Activated T-cell treated with anti-CD3 and anti-CD28 coated beads for 1 hour (primary cell): ENCODE results near the gene SDCBP2.

Experiments used
- DNase-seq: peaks from one replicate; pipeline ENCODE4 v3.0.0-alpha.2; 2020; ENCODE audit warnings: low read depth

The SDCBP2 gene, protein sequence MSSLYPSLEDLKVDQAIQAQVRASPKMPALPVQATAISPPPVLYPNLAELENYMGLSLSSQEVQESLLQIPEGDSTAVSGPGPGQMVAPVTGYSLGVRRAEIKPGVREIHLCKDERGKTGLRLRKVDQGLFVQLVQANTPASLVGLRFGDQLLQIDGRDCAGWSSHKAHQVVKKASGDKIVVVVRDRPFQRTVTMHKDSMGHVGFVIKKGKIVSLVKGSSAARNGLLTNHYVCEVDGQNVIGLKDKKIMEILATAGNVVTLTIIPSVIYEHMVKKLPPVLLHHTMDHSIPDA

DNA sequence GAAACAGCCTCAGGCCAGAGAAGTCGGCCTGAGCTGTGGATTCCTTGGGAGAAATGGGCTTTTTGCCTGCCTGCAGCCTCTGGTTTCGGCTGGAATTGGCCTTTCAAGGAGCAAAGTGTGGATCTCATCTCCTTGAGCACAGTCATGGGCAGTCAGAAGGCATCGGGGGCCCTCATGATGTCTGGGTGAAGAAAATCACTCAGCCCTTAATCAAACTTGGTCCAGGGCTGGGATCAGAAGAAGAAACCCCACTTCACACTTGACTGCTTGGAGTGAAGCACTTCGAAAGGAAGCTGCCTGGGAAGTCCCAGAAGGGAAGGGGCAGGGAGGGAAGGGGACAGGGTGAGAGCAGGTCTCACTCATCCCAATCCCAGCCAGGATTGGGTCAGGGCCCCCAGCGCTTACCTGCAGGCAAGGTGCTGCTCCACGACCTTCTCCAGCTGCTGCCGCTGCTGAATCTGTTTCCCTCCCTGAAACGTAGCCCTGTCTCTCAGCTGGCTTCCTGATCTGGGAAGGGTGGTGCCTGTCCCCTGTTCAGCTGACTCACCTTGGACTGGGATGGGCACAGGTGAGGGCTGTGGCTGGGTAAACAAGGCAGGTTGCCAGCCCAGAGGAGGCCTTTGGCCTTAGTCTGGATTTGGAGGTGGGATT lies at the start of gene SDCBP2:
SDCBP2 (minus strand) TSS at position 460 of the 651 bp plus-strand sequence. CDS start 8,723 bp downstream, outside the sequence.
- DNase-seq = no peak

GRCh38 chr20:1378735-1379125 lies 49.8 kb upstream of the SDCBP2 start:
- DNase-seq = no peak

- no peak for DNase-seq
Observed at GRCh38 chr20:1377984-1378734, 49.2 kb upstream of the SDCBP2 start.

DNA sequence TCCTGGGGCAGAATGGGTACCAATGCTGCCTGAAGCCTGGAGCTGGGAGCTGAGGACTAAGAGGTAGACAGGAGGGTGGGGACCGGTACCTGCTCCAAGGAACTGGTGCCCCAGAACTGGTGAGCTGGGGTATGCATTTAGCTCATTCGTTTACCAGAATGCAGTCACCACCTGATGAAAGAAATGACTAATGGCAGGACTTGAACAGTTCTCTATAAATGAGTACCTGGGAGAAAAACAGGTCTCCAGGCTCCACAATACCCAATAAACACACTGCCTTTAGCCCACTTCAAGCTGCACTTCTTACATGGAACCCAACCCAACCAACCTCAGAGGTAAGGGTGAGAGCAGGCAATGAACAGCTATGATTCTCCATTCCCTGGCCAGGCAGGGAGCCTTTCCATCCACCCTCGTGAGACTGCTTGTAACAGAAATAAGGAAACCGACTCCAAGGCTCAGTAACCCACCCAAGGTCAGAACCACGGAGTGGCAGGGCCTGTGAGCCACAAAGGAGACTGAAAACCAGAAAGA lies 48.5 kb upstream of the SDCBP2 start:
- DNase-seq = no peak

DNA sequence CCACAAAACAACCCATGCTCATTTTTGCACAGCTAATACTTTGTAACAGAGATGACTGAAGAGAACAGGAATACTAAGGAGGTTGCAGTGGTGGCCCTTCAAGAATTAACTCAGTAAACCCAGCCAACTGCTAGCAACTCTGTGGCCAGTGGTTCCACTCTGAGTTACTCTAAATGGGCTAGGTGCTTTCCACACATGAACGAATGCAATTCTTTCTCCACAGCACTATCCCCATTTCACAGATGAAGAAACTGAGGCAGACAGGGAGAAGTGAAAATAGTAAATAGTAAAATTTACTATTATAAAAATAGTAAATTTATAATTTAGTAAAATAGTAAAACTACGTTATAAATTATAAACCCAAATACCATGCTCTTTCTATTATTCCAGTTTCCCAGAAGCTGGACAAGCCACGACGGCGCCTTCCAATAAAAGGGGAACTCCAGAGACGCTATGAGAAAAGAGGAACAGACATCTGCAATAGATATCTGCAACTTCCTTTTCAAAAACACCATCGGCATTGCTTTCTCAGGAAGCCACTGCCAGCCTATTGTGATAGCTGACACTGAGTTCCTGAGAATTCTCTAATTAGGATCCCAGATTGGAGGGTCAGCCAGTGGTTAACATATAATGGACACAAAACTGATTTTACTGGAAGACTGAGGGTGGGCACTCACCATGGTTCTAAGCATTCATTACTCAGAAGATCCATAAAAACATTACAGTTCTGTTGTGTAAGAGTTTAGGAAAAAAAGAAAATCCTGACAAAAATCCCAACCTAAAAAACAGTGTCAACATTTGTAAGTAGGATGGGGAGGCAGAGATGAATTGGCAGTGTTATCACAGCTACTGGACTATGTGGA lies 47.7 kb upstream of the SDCBP2 start:
- no peak for DNase-seq

DNA sequence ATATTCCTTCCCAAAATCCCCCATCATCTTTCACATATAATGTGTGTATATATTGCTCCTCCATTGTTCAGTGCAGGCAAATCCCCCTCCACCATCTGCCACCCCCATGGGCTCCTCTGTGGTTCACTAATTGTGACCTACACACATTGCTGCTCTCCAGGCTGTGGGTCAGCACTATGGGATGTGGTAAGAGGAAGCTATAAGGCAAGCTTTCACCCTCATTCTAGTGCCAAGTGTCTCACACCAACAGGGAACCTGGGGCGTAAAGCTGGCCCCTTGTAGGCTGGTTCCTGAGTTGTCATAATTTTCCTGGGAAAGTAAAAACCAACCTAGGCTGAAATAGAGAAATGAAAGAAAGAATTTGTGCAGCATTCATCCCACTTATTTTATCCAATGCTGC lies 47.1 kb upstream of the SDCBP2 start:
- no peak for DNase-seq

DNA sequence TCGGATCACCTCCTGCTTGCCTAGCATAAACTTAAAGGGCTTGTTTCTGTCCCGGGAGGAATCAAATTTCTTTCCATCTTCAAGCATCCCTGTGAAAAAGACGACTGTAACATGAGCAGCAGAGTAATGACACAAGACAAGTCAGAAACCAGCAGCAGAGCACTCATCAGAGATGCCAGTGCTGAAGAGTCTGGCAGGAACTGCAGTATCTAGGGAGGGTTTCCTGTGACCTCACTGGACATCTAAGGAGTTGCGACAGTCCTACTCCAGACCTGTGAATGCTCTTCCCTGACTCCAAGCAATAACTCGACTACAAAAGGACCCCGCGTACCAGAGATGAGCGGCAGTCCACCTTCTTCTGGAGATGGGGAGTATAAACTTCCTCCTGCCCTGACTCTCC lies 46.6 kb upstream of the SDCBP2 start:
- DNase-seq = no peak

DNA sequence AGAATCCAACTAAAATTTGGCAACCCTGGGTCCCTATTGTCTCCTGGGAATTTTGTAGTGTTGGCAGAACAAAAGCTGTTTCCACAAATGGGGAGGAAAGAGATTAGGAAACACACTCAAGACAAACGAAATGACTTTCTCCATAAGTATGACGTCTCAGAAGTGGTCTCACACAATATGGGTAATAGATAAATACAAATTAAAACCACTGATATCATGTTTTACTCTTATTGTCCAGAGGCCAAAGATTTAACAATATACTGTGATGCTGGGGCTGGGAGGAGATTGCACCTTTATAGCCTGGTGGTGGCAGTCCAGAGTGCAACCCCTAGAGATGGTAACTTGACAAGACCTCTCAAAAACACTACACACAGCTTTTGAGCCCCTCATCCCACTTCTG lies 45.3 kb upstream of the SDCBP2 start:
- DNase-seq = no peak

DNA sequence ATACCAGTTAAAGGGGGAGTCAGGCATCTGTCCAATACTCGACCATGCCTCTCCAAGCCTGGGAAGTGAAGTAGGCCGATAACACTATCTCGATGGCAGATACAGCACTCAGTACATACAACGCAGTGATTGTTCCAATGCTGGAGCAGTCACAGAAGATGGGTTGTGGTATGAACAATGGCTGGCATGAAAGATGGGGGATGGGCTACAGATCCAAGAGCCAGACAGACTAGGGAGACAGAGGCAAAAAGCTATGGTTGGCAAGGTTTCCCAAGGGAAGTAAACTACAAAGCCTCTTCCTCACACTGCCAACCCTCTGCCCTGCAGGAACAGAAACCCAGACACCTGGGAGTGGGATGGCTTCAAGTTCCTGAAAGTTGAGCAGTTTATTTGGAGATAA lies 44.7 kb upstream of the SDCBP2 start:
- no peak for DNase-seq

DNA sequence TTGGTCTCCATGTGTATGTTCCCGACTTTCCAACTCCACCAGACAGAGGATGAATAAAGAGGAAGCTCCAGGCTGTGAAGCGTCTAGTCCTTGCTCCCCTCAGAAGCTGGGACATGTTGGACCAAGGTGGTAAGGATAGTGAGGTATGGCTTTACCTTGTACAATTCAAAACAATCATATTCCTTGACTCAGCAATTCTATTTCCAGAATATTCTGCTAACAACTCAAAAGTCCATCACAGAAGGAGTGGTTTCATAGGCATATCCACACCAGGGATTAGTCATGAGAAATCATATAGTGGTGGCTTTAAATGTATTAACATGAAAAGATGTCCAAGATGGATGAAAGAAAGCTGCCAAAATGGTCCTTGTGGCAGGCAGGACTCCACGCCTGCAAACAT lies 44.1 kb upstream of the SDCBP2 start:
- DNase-seq = no peak

- DNase-seq = no peak
Observed at GRCh38 chr20:1371830-1372539, 43.0 kb upstream of the SDCBP2 start.

DNA sequence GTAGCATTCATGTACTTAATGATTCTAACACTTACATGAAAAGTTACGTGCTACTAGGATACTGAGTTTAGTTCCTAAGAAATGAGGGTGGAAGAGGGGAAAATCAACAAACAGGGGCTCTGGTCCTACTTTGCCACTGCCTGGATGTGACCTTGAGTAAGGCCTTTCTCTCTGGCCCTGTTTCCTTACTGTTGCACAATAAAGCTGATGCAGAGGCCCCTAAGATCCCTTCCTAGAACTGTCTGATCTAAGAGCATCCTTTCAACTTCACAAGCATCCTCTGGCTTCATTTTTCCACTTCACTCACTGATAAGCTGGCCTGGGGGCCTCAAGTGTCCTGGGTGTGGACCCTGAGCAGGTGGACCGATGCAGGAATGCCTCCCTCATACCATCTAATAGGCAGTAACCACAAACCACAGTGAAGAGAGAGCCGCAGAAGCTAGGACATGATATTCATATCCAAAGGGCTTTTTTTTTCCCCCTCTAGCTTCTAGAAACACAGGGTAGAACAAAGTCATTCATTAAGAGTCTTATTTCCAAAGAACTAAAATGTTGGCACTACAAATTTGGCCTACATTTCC lies 42.4 kb upstream of the SDCBP2 start:
- no peak for DNase-seq

- DNase-seq = no peak
Observed at GRCh38 chr20:1370548-1371110, 41.7 kb upstream of the SDCBP2 start.

DNA sequence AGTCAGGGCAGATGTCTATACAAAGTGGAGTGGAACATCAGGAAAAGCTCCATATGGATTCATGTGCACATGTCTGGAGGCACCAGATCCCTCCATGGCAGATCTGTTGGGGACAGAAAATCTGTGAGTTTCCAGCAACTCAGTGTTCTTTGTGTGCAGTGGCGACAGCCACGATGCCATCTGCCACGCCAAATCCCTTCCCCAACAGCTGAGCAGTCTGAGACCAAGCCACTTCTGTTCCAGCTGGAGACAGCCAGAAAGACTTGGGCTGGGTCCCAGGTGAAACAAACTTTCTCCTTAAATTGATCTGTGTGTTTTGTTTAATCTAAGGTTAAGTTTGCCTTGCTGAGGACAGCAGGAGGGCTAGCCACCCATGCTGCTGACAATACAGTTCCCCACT lies 41.0 kb upstream of the SDCBP2 start:
- DNase-seq = no peak

GRCh38 chr20:1368448-1369199 lies 39.7 kb upstream of the SDCBP2 start:
- no peak for DNase-seq

DNA sequence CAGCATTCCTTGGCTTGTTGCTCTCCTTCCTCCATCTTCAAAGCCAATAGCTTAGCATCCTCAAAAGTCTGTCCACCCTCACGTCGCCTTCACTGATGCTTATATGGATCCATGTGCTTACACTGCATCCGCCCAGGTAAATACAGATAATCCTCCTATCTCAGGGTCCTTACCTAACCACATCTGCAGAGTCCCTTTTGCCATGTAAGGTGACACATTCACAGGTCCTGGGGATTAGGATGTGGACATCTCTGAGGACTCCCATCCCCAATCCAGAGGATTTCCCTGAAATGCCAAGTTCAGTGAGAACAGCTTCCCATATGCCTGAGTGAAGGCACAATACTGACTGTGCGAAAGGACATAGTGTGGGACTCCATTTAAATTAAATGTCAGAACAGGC lies 38.5 kb upstream of the SDCBP2 start:
- DNase-seq = no peak

DNA sequence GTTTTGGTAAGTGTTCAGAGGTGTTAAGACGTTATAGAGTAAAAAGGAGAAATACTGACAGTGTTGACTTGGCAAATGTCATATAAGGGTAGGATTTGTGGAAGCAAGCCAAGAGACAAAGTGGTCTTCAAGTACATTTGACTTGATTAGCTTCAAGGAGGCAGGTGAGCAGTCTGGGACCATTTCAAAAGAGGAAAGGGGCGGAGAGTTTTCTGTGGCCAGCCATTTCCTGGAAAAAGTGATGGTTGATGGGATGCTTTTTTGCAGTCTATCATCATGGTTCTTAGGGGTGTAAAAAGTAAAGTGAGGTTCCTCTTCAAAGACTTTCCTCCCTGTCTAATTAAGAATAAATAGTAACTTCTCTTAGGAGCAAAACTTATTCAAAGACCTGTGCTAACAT lies 35.2 kb upstream of the SDCBP2 start:
- DNase-seq = no peak

- no peak for DNase-seq
Observed at GRCh38 chr20:1363522-1363921, 34.6 kb upstream of the SDCBP2 start.

GRCh38 chr20:1362484-1362883 lies 33.5 kb upstream of the SDCBP2 start:
- no peak for DNase-seq
